Measurements from ENCODE around the gene CRACDL. TPM values are rescaled to one million over a fixed set of nuclear protein-coding genes. Genes with fewer than 3 reads are reported as not detected.

CRACDL gene
- total and polyA plus RNA-seq, 2 experiments from 2014 or later, result 0.06 to 0.32 TPM

GRCh38 chr2:98872526-98872925 lies 63.5 kb downstream of the CRACDL start:
- Histone ChIP-seq H3K4me1 (ENCODE audit: low read depth) (no peaks in the 10 kb centered on the region), H3K27me3 (no peaks in the 10 kb centered on the region), H3K4me3 (no peak overlapping the region), H3K27ac (no peak overlapping the region), H3K9me3 (ENCODE audit: low read depth) (no peaks in the 10 kb centered on the region), H3K36me3 (no peaks in the 10 kb centered on the region)
- no peak for TF ChIP-seq CTCF (IDR thresholded peaks at IDR 0.05; ENCODE audit: low read depth, low read length)
- DNase-seq (ENCODE audit: low read depth in 1 of 2, low spot score in 1 of 2), result no peak

GRCh38 chr2:98871506-98871905 lies 64.5 kb downstream of the CRACDL start:
- H3K4me1 ChIP-seq (ENCODE audit: low read depth), result no peaks in the 10 kb centered on the region
- H3K27me3 ChIP-seq, result no peaks in the 10 kb centered on the region
- no peak for DNase-seq (ENCODE audit: low read depth in 1 of 2, low spot score in 1 of 2)
- no peak overlapping the region for H3K4me3 ChIP-seq
- no peak overlapping the region for H3K27ac ChIP-seq
- H3K36me3 ChIP-seq, result no peaks in the 10 kb centered on the region
- H3K9me3 ChIP-seq (ENCODE audit: low read depth), result no peaks in the 10 kb centered on the region
- no peak for TF ChIP-seq CTCF (IDR thresholded peaks at IDR 0.05; ENCODE audit: low read depth, low read length)

GRCh38 chr2:98870516-98871158 lies 65.4 kb downstream of the CRACDL start:
- no peak for DNase-seq (ENCODE audit: low read depth in 1 of 2, low spot score in 1 of 2)
- TF ChIP-seq CTCF (IDR thresholded peaks at IDR 0.05; ENCODE audit: low read depth, low read length), result no peak

GRCh38 chr2:98869870-98870269 lies 66.2 kb downstream of the CRACDL start:
- TF ChIP-seq CTCF (IDR thresholded peaks at IDR 0.05; ENCODE audit: low read depth, low read length), result no peak
- H3K36me3 ChIP-seq, result no peaks in the 10 kb centered on the region
- H3K9me3 ChIP-seq (ENCODE audit: low read depth), result no peaks in the 10 kb centered on the region
- H3K4me1 ChIP-seq (ENCODE audit: low read depth), result no peaks in the 10 kb centered on the region
- H3K4me3 ChIP-seq, result no peak overlapping the region
- H3K27me3 ChIP-seq, result no peaks in the 10 kb centered on the region
- no peak overlapping the region for H3K27ac ChIP-seq
- no peak for DNase-seq (ENCODE audit: low read depth in 1 of 2, low spot score in 1 of 2)

More at GRCh38 chr2:98870516-98871158, 65.4 kb downstream of the CRACDL start:
- Histone ChIP-seq H3K4me3 (no peak overlapping the region), H3K4me1 (ENCODE audit: low read depth) (no peaks in the 10 kb centered on the region), H3K27ac (no peak overlapping the region), H3K27me3 (no peaks in the 10 kb centered on the region), H3K36me3 (no peaks in the 10 kb centered on the region), H3K9me3 (ENCODE audit: low read depth) (no peaks in the 10 kb centered on the region)

- Histone ChIP-seq H3K27me3 (no peaks in the 10 kb centered on the region), H3K4me1 (ENCODE audit: low read depth) (no peaks in the 10 kb centered on the region), H3K9me3 (ENCODE audit: low read depth) (no peaks in the 10 kb centered on the region), H3K27ac (no peak overlapping the region), H3K4me3 (no peak overlapping the region), H3K36me3 (no peaks in the 10 kb centered on the region)
- no peak for TF ChIP-seq CTCF (IDR thresholded peaks at IDR 0.05; ENCODE audit: low read depth, low read length)
- DNase-seq (ENCODE audit: low read depth in 1 of 2, low spot score in 1 of 2), result no peak
Observed at GRCh38 chr2:98869272-98869641, 66.8 kb downstream of the CRACDL start.

All from cardiac muscle cell (in vitro differentiated cells and primary cell).